Heart left ventricle (tissue), 13 donors: ENCODE results near the gene TRAF7.

Source experiments
- POLR2A ChIP-seq, 2 donors: fragments of 450-650 bp; IDR thresholded peaks; one replicate each; pipeline ENCODE4 v1.6.1; 2017; ENCODE audit warnings: antibody characterized with exemption in 2 of 2, mild to moderate bottlenecking in 2 of 2, moderate library complexity in 2 of 2
- TF ChIP-seq, protein P1 (sequence below), 12 donors: fragments of 200-600 bp; sonication (generic) in 4 of 12; IDR thresholded peaks; one replicate each; pipeline versions ENCODE4 v1.5.0 to v1.8.0; 2018 to 2022; ENCODE audit warnings: antibody characterized with exemption in 12 of 12, mild to moderate bottlenecking in 5 of 12
- donor health status: ischemic (EF 13 %, LVEDD 7.1; RV severe dilation, severe dysfunction).
- donor health status: DM: no; HTN: yes; CAD: no.
- donor health status: DM: no; HTN: no; CAD: no.
- donor health status: ischemic (EF 25% LVEDD 6.9; RV normal size, moderate dysfunction).
- donor health status: ischemic (EF 25% LVEDD 5.7; RV mildly dilated, moderate dysfunction).
- donor health status: ischemic (EF 35%, LVEDD 5.7; RV mildly dilated, moderate dysfunction).
- donor health status: nonischemic (EF 11% LVEDD 7.7; RV severe dilation, severe dysfunction).
- donor health status: DM: yes; HTN: yes; CAD: no.
- donor health status: PGD.
- donor health status: ischemic (EF 29% LVEDD 5.4; RV normal size, mild dysfunction).
- donor health status: nonischemic (EF 23%, LVEDD 6.1; RV moderate dilation, normal function).

DNA sequence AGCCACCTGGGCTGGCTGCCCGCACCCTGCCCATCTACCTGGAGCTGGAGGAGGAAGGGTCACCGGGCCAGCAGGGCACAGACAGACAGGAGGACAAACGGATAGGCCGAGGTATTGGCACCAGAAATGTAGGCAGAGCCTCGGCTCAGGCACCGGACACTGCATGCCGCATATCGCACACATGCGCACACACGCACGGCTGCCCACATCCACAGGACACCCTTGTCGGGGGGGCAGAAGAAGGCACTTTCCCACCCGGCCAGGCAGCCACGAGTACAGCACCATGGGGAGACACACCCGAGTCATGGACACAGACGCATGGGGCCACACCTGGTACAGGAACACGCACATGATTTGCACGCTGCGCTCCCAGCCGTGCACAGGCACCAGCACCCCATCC lies 26.4 kb downstream of the TRAF7 start:
- TF ChIP-seq, protein P1, sequence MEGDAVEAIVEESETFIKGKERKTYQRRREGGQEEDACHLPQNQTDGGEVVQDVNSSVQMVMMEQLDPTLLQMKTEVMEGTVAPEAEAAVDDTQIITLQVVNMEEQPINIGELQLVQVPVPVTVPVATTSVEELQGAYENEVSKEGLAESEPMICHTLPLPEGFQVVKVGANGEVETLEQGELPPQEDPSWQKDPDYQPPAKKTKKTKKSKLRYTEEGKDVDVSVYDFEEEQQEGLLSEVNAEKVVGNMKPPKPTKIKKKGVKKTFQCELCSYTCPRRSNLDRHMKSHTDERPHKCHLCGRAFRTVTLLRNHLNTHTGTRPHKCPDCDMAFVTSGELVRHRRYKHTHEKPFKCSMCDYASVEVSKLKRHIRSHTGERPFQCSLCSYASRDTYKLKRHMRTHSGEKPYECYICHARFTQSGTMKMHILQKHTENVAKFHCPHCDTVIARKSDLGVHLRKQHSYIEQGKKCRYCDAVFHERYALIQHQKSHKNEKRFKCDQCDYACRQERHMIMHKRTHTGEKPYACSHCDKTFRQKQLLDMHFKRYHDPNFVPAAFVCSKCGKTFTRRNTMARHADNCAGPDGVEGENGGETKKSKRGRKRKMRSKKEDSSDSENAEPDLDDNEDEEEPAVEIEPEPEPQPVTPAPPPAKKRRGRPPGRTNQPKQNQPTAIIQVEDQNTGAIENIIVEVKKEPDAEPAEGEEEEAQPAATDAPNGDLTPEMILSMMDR (IDR thresholded peaks at IDR 0.05) = no peak
- TF ChIP-seq POLR2A (IDR thresholded peaks at IDR 0.05) = no peak
